ENCODE data around the gene COL25A1. TPM values are rescaled to one million over a fixed set of nuclear protein-coding genes. Genes with fewer than 3 reads are reported as not detected.

COL25A1 gene
- total RNA-seq, 1 donor from 2014 or later = 3.9 TPM

DNA sequence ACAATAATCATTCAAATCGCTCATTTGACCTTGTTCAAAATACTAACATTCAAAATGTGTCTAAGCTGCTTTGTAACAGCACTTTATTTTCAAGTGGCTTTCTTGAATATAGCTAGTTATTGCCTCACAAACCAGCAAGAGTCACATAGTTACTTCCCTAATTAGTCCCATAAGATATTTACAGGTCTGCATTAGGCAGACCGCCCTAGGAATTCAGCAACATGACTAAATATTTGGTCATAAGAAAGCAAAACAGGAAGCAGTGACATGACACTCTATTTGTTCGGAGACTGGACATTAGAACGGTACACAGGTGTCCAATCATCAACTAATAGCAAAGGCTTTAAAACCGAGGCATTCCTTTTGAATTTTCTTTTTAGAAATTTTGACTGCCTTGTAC is 262.0 kb downstream of the COL25A1 start:
- Mint-ChIP-seq H3K36me3 (ENCODE audit: insufficient read depth) (no peaks in the 10 kb centered on the region), H3K9me3 (ENCODE audit: low read depth) (no peaks in the 10 kb centered on the region), H3K27ac (no peak overlapping the region)

GRCh38 chr4:109037026-109037425 is 265.4 kb downstream of the COL25A1 start:
- no peak overlapping the region for H3K4me3 Mint-ChIP-seq (ENCODE audit: low read depth)
- no peaks in the 10 kb centered on the region for H3K36me3 Mint-ChIP-seq (ENCODE audit: insufficient read depth)
- peaks cover 4% of the 10 kb centered on the region for H3K4me1 Mint-ChIP-seq (ENCODE audit: low read depth)
- TF ChIP-seq, protein P1, sequence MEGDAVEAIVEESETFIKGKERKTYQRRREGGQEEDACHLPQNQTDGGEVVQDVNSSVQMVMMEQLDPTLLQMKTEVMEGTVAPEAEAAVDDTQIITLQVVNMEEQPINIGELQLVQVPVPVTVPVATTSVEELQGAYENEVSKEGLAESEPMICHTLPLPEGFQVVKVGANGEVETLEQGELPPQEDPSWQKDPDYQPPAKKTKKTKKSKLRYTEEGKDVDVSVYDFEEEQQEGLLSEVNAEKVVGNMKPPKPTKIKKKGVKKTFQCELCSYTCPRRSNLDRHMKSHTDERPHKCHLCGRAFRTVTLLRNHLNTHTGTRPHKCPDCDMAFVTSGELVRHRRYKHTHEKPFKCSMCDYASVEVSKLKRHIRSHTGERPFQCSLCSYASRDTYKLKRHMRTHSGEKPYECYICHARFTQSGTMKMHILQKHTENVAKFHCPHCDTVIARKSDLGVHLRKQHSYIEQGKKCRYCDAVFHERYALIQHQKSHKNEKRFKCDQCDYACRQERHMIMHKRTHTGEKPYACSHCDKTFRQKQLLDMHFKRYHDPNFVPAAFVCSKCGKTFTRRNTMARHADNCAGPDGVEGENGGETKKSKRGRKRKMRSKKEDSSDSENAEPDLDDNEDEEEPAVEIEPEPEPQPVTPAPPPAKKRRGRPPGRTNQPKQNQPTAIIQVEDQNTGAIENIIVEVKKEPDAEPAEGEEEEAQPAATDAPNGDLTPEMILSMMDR (IDR thresholded peaks at IDR 0.05; ENCODE audit: unreplicated experiment) = no peak
- H3K27me3 Mint-ChIP-seq = no peaks in the 10 kb centered on the region
- DNase-seq (ENCODE audit: low spot score, unreplicated experiment) = no peak
- H3K27ac Mint-ChIP-seq = no peak overlapping the region
- H3K9me3 Mint-ChIP-seq (ENCODE audit: low read depth) = no peaks in the 10 kb centered on the region

More for the DNA sequence above, 262.0 kb downstream of the COL25A1 start:
- Mint-ChIP-seq H3K27me3 (no peaks in the 10 kb centered on the region), H3K4me1 (ENCODE audit: low read depth) (no peaks in the 10 kb centered on the region), H3K4me3 (ENCODE audit: low read depth) (no peak overlapping the region)
- TF ChIP-seq, protein P1 (IDR thresholded peaks at IDR 0.05; ENCODE audit: unreplicated experiment) = no peak
- DNase-seq (ENCODE audit: low spot score, unreplicated experiment) = no peak

- Mint-ChIP-seq H3K4me3 (ENCODE audit: low read depth) (no peak overlapping the region), H3K27ac (no peak overlapping the region), H3K9me3 (ENCODE audit: low read depth) (no peaks in the 10 kb centered on the region), H3K36me3 (ENCODE audit: insufficient read depth) (no peaks in the 10 kb centered on the region), H3K4me1 (ENCODE audit: low read depth) (peaks cover 4% of the 10 kb centered on the region), H3K27me3 (no peaks in the 10 kb centered on the region)
- TF ChIP-seq, protein P1 (IDR thresholded peaks at IDR 0.05; ENCODE audit: unreplicated experiment) = no peak
- no peak for DNase-seq (ENCODE audit: low spot score, unreplicated experiment)
Observed at GRCh38 chr4:109033993-109034392, 268.5 kb downstream of the COL25A1 start.

DNA sequence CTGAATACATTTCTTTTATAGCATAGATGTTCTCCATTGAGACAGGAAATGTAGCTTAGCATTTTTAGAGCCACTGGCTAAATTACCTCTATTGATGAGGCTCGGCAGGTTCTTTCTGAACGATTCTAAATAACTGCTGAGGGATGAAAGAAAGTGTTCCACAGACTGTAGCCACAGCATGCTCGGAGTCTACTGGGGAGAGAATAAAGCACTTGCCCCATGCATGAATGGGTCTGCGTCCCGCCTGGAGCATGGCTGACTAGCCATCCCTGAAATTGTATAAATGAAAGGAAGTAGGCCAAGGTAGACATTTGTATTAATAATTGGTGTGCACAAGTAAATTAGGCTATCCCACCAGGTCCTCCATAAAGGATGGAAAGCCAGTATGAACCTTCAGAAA is 269.8 kb downstream of the COL25A1 start:
- DNase-seq (ENCODE audit: low spot score, unreplicated experiment) = no peak
- no peak overlapping the region for H3K4me3 Mint-ChIP-seq (ENCODE audit: low read depth)
- H3K4me1 Mint-ChIP-seq (ENCODE audit: low read depth) = peaks cover 4% of the 10 kb centered on the region
- TF ChIP-seq, protein P1 (IDR thresholded peaks at IDR 0.05; ENCODE audit: unreplicated experiment) = no peak
- H3K27me3 Mint-ChIP-seq = no peaks in the 10 kb centered on the region
- no peaks in the 10 kb centered on the region for H3K36me3 Mint-ChIP-seq (ENCODE audit: insufficient read depth)
- H3K27ac Mint-ChIP-seq = no peak overlapping the region
- no peaks in the 10 kb centered on the region for H3K9me3 Mint-ChIP-seq (ENCODE audit: low read depth)

DNA sequence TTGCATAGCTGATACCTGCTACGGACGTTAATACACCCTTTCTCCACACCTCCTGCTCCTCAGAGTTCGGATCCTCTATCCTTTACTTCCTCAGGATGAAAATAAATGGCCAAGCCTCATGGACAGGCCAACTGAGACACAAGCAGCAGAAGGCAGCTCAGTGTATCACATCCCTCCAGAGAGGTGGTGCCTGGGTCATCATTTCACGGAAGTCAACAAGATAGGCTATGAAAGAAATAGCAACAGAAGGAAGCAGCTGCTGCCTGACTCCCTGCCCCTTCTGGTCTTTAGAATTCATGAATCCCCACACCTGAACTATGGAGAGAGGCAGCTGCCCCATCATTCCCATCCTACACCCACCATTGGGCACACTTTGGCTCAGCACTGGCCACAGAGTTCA is 272.5 kb downstream of the COL25A1 start:
- Mint-ChIP-seq H3K4me1 (ENCODE audit: low read depth) (peaks cover 4% of the 10 kb centered on the region), H3K27ac (no peak overlapping the region), H3K9me3 (ENCODE audit: low read depth) (no peaks in the 10 kb centered on the region), H3K4me3 (ENCODE audit: low read depth) (no peak overlapping the region), H3K27me3 (no peaks in the 10 kb centered on the region), H3K36me3 (ENCODE audit: insufficient read depth) (no peaks in the 10 kb centered on the region)
- TF ChIP-seq, protein P1 (IDR thresholded peaks at IDR 0.05; ENCODE audit: unreplicated experiment) = no peak
- no peak for DNase-seq (ENCODE audit: low spot score, unreplicated experiment)
